Stimulated activated CD4-positive, alpha-beta T cell treated with anti-CD3 and anti-CD28 coated beads, Interleukin-15, amount 100 ng/mL, for 24 hours (primary cell): ENCODE data around the gene THOC5.
"Not testable (repeated sequence)": the region's sequence is repeated elsewhere in the genome, so short reads cannot be mapped to it uniquely, and the experiment has no call there.

Source experiments
- DNase-seq: peaks from one replicate; pipeline ENCODE4 v3.0.0-alpha.2; 2020

The THOC5 gene

DNA sequence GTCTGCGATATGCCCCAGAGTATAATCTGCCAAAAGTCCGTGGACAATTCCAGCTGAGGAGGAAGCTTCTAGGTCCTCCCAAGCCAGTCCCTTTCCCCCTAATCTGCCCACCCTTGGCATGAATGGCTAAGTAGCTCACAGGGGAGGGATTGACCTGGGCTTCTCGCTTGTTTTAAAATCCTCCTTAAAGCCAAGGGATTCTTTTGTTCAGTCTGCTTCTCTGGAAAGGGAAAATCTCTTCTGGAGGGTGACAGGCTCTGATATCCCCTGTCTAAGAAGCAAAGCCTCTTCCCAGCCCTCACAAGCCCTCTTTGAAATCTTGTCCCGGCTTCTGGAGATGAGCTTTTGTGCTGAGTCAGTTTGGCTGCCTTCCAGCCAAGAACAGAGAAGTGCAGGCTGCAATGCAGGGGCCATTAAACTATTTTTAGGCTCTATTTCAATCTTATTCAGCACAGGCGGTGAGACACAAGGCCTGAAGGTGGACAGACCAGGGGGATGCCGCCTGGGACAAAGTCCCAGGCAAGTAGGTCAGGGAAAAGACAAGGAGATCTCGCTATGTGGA lies 49.7 kb downstream of the THOC5 start:
- no peak for DNase-seq

- no peak for DNase-seq
These were observed 53.7 kb downstream of the THOC5 start for GRCh38 chr22:29499852-29500251.

- DNase-seq = no peak
These were observed 59.9 kb downstream of the THOC5 start for GRCh38 chr22:29493636-29494035.

DNA sequence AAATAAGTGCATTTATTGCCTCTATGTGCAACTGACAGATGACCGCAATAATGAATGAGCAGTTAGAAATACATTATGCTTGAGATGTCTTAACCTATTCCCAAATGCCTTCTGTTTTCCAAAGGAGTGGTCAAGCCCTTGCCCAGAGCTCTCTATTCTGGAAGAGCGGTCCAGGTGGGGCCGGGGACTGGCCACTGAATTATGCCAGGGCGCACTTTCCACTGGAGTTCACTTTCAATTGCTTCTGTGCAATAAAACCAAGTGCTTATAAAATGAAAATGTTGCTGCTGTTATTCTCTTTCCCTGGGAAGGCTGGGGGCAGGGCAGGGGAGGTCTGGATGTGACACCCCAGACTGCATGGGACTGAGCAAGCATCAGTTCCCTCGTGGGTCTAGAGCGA lies 62.5 kb downstream of the THOC5 start:
- no peak for DNase-seq

DNA sequence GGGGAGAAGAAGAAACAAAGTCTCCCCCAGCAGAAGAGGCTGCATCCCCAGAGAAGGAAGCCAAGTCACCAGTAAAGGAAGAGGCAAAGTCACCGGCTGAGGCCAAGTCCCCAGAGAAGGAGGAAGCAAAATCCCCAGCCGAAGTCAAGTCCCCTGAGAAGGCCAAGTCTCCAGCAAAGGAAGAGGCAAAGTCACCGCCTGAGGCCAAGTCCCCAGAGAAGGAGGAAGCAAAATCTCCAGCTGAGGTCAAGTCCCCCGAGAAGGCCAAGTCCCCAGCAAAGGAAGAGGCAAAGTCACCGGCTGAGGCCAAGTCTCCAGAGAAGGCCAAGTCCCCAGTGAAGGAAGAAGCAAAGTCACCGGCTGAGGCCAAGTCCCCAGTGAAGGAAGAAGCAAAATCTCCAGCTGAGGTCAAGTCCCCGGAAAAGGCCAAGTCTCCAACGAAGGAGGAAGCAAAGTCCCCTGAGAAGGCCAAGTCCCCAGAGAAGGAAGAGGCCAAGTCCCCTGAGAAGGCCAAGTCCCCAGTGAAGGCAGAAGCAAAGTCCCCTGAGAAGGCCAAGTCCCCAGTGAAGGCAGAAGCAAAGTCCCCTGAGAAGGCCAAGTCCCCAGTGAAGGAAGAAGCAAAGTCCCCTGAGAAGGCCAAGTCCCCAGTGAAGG lies 64.3 kb downstream of the THOC5 start:
- not testable (repeated sequence) for DNase-seq

GRCh38 chr22:29487426-29487986 lies 66.1 kb downstream of the THOC5 start:
- DNase-seq = no peak

DNA sequence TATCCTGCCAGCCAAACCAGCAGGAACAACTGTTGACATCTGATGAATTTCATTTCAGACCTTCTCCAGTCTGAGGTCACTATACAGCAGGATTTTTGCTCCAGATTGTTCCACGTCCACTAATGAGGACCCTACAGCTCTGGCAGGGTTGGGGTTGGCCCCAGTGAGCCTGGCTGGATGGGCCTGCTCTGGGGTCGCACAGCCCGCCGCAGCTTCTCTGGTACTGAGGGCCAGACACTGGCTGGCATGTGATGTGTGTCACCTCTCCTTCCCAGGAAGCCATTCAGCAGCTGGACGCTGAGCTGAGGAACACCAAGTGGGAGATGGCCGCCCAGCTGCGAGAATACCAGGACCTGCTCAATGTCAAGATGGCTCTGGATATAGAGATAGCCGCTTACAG lies 68.1 kb downstream of the THOC5 start:
- DNase-seq = no peak

DNA sequence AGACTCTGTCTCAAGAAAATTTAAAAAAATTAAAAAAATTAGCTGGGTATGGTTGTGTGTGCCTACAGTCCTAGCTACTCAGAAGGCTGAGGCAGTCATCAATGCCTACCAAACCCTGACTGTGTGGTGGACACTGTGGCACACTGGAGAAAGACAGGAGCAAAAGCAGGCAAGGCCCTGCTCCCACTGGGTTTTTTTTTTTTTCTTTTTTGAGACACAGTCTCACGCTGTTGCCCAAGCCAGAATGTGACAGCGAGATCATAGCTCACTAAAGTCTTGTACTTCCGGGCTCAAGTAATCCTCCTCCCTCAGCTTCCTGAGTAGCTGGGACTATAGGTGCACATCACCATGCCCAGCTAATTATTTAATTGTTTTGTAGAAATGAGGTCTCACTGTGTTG lies 68.9 kb downstream of the THOC5 start:
- DNase-seq = no peak

DNA sequence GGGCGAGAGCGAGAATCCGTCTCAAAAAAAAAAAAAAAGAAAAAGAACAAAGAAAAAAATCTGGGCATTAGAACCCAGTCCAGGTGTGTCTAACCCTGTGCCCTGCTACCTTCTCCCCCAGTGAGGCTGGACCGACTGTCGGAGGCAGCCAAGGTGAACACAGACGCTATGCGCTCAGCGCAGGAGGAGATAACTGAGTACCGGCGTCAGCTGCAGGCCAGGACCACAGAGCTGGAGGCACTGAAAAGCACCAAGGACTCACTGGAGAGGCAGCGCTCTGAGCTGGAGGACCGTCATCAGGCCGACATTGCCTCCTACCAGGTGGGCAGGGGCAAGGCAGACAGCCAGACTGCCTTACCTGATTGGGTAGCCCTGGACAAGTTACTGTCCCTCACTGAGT lies 70.3 kb downstream of the THOC5 start:
- no peak for DNase-seq

DNA sequence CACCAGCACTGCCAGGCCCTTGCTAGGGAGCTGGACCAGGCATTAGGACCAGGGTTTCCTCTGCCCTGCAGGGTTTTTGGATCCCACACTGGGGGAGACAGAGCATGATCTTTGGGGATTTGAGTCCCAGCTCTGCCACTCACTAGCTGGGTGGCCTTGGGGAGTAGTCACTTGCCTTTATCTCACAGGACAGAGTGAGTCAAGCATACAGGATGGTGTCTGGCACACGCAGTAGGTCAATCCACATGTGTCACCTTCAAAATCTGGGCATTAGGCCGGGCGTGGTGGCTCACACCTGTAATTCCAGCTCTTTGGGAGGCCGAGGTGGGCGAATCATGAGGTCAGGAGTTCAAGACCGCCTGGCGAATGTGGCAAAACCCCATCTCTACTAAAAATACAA lies 70.8 kb downstream of the THOC5 start:
- no peak for DNase-seq

- no peak for DNase-seq
These were observed 71.3 kb downstream of the THOC5 start for GRCh38 chr22:29482253-29482652.

- no peak for DNase-seq
These were observed 72.1 kb downstream of the THOC5 start for GRCh38 chr22:29481265-29482000.

- DNase-seq = peak; percentile 57
These were observed 72.9 kb downstream of the THOC5 start for GRCh38 chr22:29480512-29481264.

- DNase-seq = no peak
These were observed 73.4 kb downstream of the THOC5 start for GRCh38 chr22:29480262-29480511.

DNA sequence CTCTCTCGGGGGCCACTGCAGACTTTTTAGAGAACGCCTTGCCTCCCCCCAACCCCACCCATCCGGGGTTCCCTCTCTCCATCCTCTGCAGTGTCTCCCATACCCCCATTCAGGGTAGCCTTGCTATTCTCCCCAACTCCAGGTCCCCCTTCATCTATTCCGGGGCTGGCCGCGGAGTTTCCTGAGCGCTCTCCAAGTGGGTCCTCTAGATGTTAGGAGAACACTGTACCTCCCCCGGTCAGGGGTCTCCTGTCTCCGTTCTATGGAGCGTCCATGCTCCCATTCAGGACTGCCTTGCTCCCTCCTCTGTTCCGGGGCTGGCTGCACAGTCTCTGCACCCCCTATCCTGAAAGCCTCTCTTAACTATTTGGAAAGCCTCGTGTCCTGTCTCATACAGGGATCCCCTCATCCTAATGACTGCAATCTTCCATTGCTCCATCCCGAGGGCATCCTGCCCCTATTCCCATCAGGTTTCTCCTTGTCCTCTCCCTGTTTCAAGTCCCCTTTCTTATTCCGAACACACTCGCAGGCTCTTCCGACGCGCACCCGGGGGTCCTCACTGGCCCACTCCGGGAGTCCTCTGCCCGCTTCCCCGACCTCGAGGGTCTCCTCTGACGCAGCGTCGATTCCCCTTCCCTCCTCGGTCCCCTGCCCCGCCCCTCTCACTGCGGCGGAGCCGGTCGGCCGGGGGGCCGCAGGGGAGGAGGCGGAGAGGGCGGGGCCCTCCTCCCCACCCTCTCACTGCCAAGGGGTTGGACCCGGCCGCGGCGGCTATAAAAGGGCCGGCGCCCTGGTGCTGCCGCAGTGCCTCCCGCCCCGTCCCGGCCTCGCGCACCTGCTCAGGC lies 73.9 kb downstream of the THOC5 start, which contains the start of gene NEFH:
NEFH (plus strand) TSS at position 802 of the 845 bp plus-strand sequence. CDS start 45 bp downstream, outside the sequence.
- DNase-seq = no peak

DNA sequence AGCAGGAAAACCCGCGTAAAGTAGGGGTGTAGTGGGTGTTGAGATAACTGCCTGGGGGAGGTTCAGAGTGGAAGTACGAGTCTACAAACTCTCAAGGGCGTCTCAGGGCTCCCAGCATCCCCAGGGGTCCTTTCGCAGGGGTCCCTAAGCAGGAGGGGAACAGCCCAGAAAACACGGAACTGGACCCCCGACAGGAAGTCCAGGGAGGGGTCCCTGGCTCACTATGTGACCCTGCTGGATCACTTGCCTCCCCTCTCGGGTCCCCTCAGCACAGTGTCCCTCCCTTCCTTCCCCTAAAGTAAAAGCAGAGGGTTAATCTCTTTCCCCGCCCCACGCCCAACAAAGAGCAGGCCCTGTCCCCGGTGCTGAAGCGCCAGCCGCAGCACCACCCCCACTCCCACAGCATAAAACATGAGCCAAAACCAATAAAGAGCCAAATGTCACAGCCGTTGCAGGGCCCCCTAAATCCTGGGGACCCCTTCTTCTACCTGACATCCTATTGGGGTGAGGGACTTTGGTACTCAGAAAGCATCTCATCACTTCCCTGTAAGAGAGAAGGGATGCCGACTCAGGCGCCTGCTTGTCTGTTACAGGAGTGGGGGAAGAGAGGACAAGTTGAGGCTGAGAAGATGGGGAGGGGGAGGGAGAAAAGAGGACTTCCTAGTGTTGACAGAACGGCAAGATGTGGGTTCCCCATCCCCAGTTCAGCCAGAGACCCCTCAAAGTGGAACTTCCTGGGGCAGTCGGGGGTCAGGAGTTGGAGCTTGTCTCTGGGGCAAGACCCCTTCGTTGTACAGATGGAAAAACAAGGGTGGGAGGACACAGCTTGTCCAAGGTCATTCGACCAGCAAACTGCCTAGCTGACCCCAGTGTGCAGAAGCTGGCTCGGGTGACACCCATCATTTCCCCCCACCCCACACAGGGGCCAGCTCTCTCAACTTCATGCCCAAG lies 75.0 kb downstream of the THOC5 start:
- peak; percentile 28 for DNase-seq

DNA sequence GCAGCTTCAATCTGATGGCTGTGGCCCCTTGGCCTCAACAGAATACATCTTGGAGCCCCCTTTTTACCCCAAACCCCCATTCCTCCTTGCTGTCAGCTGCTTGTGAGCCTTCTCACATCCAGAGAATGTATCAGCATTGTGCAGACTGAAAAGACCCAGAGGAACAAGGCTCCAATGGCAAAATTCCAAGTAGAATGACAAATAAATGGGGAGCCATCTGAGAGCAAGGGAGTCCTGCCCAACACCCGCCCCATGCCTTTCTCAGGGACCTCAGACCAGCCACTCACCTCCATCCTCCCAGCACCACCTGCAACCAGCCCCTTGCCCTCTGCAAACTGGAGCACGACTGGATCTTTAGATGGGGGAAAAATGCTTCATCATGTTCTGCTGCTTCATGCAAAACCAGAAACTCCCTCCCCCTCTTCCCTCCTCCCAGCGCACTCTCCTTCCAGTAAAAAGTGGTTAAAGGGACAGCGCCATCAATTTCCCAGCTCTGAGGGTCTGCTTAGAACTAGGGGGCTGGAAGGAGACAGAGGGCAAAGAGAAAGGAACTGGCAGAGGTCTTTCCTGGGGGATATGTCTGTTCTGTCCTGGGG lies 75.7 kb downstream of the THOC5 start:
- no peak for DNase-seq

GRCh38 chr22:29476116-29476515 lies 77.4 kb downstream of the THOC5 start:
- no peak for DNase-seq

- no peak for DNase-seq
These were observed 78.0 kb downstream of the THOC5 start for GRCh38 chr22:29475550-29475949.

DNA sequence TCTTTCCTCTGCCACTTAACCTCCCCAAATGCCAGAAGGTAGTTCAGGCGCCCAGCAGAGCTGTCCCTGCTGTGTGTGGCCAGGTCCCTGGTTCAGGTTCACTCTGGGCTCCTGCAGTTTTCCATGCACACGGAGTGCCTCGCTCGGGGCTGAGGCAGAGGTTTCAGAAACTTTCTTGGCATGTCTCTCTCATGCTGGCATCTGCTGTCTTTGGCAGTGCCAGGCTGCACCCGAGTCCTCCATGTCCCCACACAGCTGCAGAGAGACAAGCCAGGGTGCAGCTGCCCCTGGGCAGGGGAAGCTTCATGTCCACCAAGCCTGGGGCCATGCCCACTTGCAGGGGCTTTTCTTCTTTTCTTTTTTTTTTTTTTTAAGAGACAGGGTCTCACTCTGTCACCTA lies 80.6 kb downstream of the THOC5 start:
- DNase-seq = no peak
